Glomerular visceral epithelial cell (primary cell): ENCODE measurements around the gene FBL.

Experiments
- DNase-seq: peaks from one replicate; pipeline ENCODE4 v3.0.0-alpha.2; 2016; ENCODE audit errors: extremely low spot score

FBL gene

DNA sequence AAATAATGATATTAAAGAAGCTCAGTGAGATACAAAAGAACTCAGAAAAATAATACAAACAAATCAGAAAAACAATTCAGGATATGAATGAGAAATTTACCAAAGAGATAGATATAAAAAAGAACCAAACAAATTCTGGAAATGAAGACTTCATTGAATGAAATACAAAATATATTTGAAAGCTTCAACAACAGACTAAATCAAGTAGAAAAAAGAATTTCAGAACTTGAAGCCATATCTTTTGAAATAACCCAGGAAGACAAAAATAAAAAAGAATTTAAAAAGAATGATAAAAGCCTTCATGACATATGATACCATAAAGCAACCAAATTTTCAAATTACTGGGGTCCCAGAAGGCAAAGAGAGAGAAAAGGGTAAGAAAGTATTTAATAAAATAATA lies 57.9 kb downstream of the FBL start:
- DNase-seq: no peak
